Measurements from ENCODE around the gene MLLT6.

Gene MLLT6

DNA sequence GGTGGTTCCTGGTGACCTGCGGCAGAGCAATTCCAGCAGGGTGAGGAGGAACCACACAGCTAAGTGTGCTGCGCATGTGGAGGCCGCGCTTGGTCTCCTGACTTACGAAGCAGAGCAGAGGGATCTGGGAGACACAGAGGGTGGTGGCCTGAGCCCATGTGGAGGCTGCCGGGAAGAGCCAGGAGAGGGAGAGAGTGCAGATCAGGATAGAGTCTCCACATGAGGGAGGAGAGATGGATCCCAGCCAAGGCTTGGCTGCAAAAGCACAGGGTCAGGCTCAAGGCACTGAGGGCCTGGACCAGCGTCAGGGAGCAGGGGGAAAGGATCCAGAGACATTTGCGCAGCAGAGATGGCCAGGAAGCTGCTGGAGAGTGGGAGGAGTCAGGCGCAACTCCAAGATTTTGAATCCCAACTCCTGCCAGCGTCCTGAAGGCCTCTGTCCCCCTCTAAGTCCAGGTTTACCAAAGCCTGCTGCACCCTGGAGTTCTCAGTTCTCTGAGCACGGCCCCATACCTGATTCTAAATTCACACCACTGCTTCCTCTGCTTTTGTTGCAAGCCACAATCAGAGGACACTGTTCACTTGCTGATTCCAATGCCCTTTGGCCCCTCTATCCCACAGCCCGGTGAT, 11.3 kb upstream of the MLLT6 start:
- peak; percentile 80 for DNase-seq (ENCODE audit: low read depth)
- no peak overlapping the region for H3K4me3 ChIP-seq (ENCODE audit: low read length)

DNA sequence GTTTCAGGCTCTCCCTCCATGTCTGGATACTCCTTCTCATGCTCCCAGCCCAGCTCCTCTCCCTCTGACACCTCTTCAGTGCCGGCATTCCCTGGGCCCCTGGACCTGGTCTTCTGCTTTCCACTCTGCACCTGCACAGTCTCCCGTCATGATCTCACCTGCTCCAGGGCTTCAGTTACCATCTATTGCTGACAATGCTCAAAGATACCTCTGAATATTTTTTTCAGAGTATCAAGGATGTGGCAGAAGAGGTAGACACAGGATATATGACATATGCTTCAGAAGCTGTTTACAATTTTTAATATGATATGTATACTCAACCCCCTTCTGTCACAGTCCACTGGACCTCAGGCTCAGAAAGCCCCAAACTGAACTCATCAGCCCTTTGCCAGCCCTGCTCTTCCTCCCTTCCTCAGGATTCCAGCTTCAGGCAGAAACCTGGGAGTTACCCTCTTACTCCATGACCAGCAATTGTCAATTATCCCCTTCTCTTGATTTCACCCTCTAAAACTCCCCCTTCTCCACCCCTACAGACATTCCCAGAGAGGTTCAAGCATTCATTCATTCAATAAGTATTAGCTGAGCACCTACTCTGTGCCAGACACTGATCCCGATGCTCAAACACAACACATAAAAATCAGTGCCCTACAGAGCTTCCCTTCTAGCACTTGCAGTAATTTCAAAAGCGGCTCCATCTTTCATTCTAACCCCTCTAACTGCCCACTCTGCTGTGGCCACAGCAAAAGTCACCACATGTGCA, 7.8 kb upstream of the MLLT6 start:
- TF ChIP-seq, protein P1, sequence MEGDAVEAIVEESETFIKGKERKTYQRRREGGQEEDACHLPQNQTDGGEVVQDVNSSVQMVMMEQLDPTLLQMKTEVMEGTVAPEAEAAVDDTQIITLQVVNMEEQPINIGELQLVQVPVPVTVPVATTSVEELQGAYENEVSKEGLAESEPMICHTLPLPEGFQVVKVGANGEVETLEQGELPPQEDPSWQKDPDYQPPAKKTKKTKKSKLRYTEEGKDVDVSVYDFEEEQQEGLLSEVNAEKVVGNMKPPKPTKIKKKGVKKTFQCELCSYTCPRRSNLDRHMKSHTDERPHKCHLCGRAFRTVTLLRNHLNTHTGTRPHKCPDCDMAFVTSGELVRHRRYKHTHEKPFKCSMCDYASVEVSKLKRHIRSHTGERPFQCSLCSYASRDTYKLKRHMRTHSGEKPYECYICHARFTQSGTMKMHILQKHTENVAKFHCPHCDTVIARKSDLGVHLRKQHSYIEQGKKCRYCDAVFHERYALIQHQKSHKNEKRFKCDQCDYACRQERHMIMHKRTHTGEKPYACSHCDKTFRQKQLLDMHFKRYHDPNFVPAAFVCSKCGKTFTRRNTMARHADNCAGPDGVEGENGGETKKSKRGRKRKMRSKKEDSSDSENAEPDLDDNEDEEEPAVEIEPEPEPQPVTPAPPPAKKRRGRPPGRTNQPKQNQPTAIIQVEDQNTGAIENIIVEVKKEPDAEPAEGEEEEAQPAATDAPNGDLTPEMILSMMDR (conservative IDR thresholded peaks at IDR 0.05; ENCODE audit: low read length) = no peak
- no peak overlapping the region for H3K4me3 ChIP-seq (ENCODE audit: low read length)
- no peak for DNase-seq (ENCODE audit: low read depth)

More for the DNA sequence above, 11.3 kb upstream of the MLLT6 start:
- TF ChIP-seq, protein P1 (conservative IDR thresholded peaks at IDR 0.05; ENCODE audit: low read length) = peak; percentile 6; the same call in 1 of the 2 replicates

DNA sequence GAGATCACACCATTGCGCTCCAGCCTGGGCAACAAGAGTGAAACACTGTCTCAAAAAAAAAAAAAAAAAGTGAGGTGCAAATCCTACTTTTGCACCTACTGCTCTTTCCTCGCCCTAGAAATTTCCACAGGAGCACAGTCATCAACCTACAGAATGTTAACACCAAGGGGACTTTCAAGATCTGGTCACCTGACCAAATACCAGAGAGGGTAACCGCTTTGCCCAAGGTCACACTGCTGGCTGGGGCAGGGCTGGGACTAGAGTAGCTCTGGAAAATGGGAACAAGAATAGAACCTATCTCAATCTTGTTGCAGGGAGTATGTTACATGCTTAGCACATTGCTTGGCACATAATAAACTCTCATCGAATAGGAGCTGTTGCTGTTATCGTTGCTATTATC, 6.3 kb upstream of the MLLT6 start:
- no peak for DNase-seq (ENCODE audit: low read depth)
- no peak overlapping the region for H3K4me3 ChIP-seq (ENCODE audit: low read length)
- TF ChIP-seq, protein P1 (conservative IDR thresholded peaks at IDR 0.05; ENCODE audit: low read length) = no peak

DNA sequence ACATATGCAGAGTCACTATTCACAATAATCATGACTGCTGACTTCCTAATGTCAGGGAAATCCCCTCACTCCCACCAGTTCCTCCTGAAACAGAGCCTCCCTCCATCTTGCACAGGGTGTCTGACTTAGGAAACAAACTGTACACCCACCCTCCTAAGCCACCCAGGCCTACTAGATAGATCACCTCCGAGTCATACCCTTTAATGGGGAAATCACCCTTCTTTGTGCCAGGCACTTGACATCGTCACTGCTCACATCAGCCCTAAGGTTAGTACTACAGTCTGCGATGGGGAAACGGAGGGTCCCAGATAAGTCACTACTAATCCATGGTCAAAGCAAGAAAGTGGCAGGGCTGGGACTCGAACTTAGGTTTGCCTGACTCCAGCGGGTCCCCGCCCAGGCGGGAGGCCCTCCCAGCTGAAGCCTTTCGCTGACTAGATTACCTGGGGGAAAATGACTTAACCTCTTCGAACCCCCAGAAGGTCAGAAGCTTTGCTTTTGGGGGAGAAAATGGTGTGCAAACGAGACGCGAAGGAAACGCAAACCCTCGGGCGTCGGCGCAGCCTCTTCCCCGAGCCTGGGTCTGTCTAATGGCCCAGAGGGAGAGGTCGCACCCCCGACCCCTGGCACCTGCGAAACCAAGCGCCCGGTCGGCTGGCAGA, 3.4 kb upstream of the MLLT6 start:
- DNase-seq (ENCODE audit: low read depth) = peak; percentile 29
- TF ChIP-seq, protein P1 (conservative IDR thresholded peaks at IDR 0.05; ENCODE audit: low read length) = no peak
- H3K4me3 ChIP-seq (ENCODE audit: low read length) = peak overlapping the region; percentile 71

DNA sequence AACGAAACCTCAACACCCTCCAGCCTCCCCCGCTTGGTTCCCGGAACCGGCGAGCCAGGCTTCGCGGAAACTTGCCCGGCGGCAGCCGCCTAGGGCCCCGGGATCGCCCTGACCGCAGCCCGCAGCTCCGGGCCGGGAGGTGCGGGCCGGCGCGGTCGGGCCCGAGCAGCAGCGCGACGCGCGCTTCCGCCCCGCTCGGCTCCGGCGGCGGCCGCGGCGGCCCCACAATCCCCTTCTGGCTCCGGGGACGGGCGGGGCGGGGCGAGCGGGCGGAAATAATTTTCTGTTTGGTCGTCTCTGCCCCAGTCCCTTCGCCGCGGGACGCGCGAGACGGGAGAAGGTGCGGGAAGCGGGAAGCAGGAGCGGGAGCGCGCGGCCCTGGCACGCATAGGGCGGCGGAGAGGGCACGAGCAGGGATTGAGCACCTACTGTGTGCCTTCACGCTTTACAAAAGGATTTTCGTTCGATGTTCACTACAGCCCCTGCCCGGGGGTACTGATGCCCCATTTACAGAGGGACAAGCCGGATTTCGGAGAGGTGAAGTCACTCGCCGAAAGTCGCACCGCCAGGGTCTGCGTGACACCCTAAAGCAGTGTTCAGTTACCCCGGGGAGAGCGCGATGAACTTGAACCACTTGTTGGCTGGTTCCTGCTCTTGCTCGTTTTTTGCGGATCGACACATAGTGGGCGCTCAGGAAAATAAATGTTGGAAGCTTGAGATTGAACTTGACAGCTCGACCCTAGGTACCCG, 2.7 kb upstream of the MLLT6 start:
- peak overlapping the region; percentile 82 for H3K4me3 ChIP-seq (ENCODE audit: low read length)
- peak; percentile 84 for DNase-seq (ENCODE audit: low read depth)
- TF ChIP-seq, protein P1 (conservative IDR thresholded peaks at IDR 0.05; ENCODE audit: low read length) = no peak

DNA sequence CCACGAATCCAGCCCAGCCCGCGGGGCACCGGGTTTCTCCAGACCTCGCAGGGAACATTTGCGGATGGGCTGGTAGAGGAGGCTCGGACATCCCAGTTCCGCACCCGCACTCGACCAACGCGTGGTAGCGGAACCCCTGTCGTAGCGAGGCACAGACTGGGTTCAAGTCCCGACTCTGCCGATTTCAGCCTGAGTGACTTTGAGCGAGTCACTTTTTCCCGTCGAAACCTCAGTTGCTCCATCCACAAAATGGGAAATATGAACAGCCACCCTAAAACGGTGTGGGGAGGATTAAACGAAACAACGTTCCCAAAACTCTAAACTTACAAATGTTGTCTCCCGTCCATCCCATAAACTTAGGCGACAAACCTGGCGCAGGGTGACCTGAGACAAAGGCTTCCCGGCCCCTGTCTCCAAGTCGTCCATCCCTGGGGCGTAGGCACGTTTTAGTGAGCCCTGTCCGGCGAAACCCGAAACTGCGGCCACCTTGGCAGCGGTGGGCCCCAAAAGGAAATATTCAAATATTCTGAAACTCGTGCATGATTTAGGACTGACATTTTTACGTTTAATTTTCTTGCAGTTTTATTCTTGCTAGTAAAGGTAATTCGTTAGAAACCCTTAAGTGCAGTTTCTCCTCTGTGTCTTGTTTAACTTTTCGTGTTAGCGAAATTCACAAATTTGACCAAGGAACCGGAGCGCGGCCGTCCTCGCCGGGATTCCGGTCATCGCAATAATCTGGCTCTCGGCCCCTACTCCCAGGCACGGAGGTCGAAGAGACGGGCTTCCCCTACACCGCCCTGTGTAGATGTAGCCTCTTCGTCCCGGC, 1.9 kb upstream of the MLLT6 start:
- TF ChIP-seq, protein P1 (conservative IDR thresholded peaks at IDR 0.05; ENCODE audit: low read length) = no peak
- no peak for DNase-seq (ENCODE audit: low read depth)
- H3K4me3 ChIP-seq (ENCODE audit: low read length) = peak overlapping the region; percentile 82

Measured in AG10803 (cell line).